BE2C (cell line): ENCODE results near the gene HDAC4.

Experiments used
- DNase-seq: peaks from one replicate; pipeline ENCODE4 v3.0.0-alpha.2; 2020
- H3K27me3 ChIP-seq: fragments of 250-450 bp; sonication (Bioruptor Pico); 2 replicates; pipeline ENCODE4 v1.5.1; 2020; ENCODE audit warnings: mild to moderate bottlenecking
- H3K36me3 ChIP-seq: fragments of 250-450 bp; sonication (Bioruptor Pico); 2 replicates; pipeline ENCODE4 v1.5.1; 2020; ENCODE audit warnings: mild to moderate bottlenecking
- H3K4me1 ChIP-seq: fragments of 250-450 bp; sonication (Bioruptor Pico); 2 replicates; pipeline ENCODE4 v1.5.1; 2020
- H3K4me3 ChIP-seq: 2 replicates; pipeline ENCODE4 v1.5.1; 2011; ENCODE audit warnings: low read depth, low read length
- H3K9me3 ChIP-seq: fragments of 250-450 bp; sonication (Bioruptor Pico); 2 replicates; pipeline ENCODE4 v1.5.1; 2020
- CTCF ChIP-seq: IDR thresholded peaks from 2 replicates; pipeline ENCODE4 v1.5.1; 2012; ENCODE audit warnings: mild to moderate bottlenecking, low read depth, low read length

Gene HDAC4

GRCh38 chr2:239104800-239105199 lies 296.0 kb downstream of the HDAC4 start:
- TF ChIP-seq CTCF = no peak
- H3K36me3 ChIP-seq = peaks cover 30% of the 10 kb centered on the region
- no peaks in the 10 kb centered on the region for H3K27me3 ChIP-seq
- no peaks in the 10 kb centered on the region for H3K4me1 ChIP-seq
- no peaks in the 10 kb centered on the region for H3K9me3 ChIP-seq
- no peak overlapping the region for H3K4me3 ChIP-seq
- DNase-seq = no peak

GRCh38 chr2:239103125-239104098 lies 297.4 kb downstream of the HDAC4 start:
- Histone ChIP-seq H3K36me3 (peaks cover 28% of the 10 kb centered on the region), H3K27me3 (no peaks in the 10 kb centered on the region), H3K4me3 (no peak overlapping the region), H3K4me1 (no peaks in the 10 kb centered on the region), H3K9me3 (no peaks in the 10 kb centered on the region)
- TF ChIP-seq CTCF = no peak
- no peak for DNase-seq

- no peak overlapping the region for H3K4me3 ChIP-seq
- no peak for TF ChIP-seq CTCF
- peaks cover 21% of the 10 kb centered on the region for H3K36me3 ChIP-seq
- no peaks in the 10 kb centered on the region for H3K27me3 ChIP-seq
- DNase-seq = no peak
- no peaks in the 10 kb centered on the region for H3K4me1 ChIP-seq
- H3K9me3 ChIP-seq = no peaks in the 10 kb centered on the region
Measured at GRCh38 chr2:239102266-239102665, 298.6 kb downstream of the HDAC4 start.

GRCh38 chr2:239101807-239102206 lies 299.0 kb downstream of the HDAC4 start:
- TF ChIP-seq CTCF = no peak
- Histone ChIP-seq H3K9me3 (no peaks in the 10 kb centered on the region), H3K27me3 (no peaks in the 10 kb centered on the region), H3K4me1 (no peaks in the 10 kb centered on the region), H3K4me3 (no peak overlapping the region), H3K36me3 (peaks cover 21% of the 10 kb centered on the region)
- DNase-seq = no peak

- no peak for DNase-seq
- peaks cover 21% of the 10 kb centered on the region for H3K36me3 ChIP-seq
Measured at GRCh38 chr2:239101071-239101470, 299.7 kb downstream of the HDAC4 start.

More at GRCh38 chr2:239101071-239101470, 299.7 kb downstream of the HDAC4 start:
- no peaks in the 10 kb centered on the region for H3K9me3 ChIP-seq
- H3K27me3 ChIP-seq = no peaks in the 10 kb centered on the region
- no peak overlapping the region for H3K4me3 ChIP-seq
- no peak for TF ChIP-seq CTCF
- no peaks in the 10 kb centered on the region for H3K4me1 ChIP-seq
